GM21786 (cell line): ENCODE results near the gene PCDHGA2.
"Not testable (repeated sequence)": the region's sequence is repeated elsewhere in the genome, so short reads cannot be mapped to it uniquely, and the experiment has no call there.

Experiments used
- ATAC-seq: cut with Tn5 transposase; IDR thresholded peaks from one replicate; pipeline ENCODE4 v1.9.1; 2021; ENCODE audit not compliant: unreplicated experiment

PCDHGA2 gene

GRCh38 chr5:141338538-141339306 is at the start of gene PCDHGA2:
Gene PCDHGA2 (plus strand): TSS chr5:141338760.
- no peak for ATAC-seq

GRCh38 chr5:141298376-141298775 is 40.2 kb upstream of the PCDHGA2 start:
- ATAC-seq = no peak

GRCh38 chr5:141303756-141304155 is 34.8 kb upstream of the PCDHGA2 start, which contains the start of gene SLC25A2:
Gene SLC25A2 (minus strand): TSS chr5:141304049. CDS start chr5:141303865, 184 bp downstream.
- ATAC-seq = no peak

GRCh38 chr5:141306630-141307029 is 31.9 kb upstream of the PCDHGA2 start:
- ATAC-seq = no peak

- ATAC-seq = no peak
Observed at GRCh38 chr5:141313711-141314110, 24.8 kb upstream of the PCDHGA2 start.

GRCh38 chr5:141316963-141317362 is 21.6 kb upstream of the PCDHGA2 start:
- not testable (repeated sequence) for ATAC-seq

GRCh38 chr5:141319202-141319601 is 19.4 kb upstream of the PCDHGA2 start:
- no peak for ATAC-seq

- ATAC-seq = no peak
Observed at GRCh38 chr5:141319699-141320098, 18.9 kb upstream of the PCDHGA2 start.

- ATAC-seq = peak; percentile 91
Observed at GRCh38 chr5:141320225-141321169, 18.1 kb upstream of the PCDHGA2 start, which contains the start of gene TAF7. Gene TAF7 (minus strand): TSS chr5:141320784. CDS start chr5:141320044, 740 bp downstream.

GRCh38 chr5:141322261-141322660 is 16.3 kb upstream of the PCDHGA2 start:
- ATAC-seq = no peak

- ATAC-seq = peak; percentile 85
Observed at GRCh38 chr5:141326088-141326854, 12.3 kb upstream of the PCDHGA2 start.

- no peak for ATAC-seq
Observed at GRCh38 chr5:141328231-141328630, 10.3 kb upstream of the PCDHGA2 start.

GRCh38 chr5:141330299-141331080 is 8.1 kb upstream of the PCDHGA2 start, which contains the start of gene PCDHGA1:
Gene PCDHGA1 (plus strand): TSS chr5:141330514.
- peak; percentile 42 for ATAC-seq

- not testable (repeated sequence) for ATAC-seq
Observed at GRCh38 chr5:141332571-141332970, 6.0 kb upstream of the PCDHGA2 start.

GRCh38 chr5:141340781-141341354 is 2.3 kb downstream of the PCDHGA2 start:
- not testable (repeated sequence) for ATAC-seq

GRCh38 chr5:141342773-141343172 is 4.2 kb downstream of the PCDHGA2 start:
- ATAC-seq = no peak

- no peak for ATAC-seq
Observed at GRCh38 chr5:141343242-141343952, 4.8 kb downstream of the PCDHGA2 start, which contains the start of gene PCDHGA3. Gene PCDHGA3 (plus strand): TSS chr5:141343829. CDS start chr5:141344034, 205 bp downstream.

GRCh38 chr5:141343953-141344463 is 5.4 kb downstream of the PCDHGA2 start:
- no peak for ATAC-seq

GRCh38 chr5:141345327-141345726 is 6.8 kb downstream of the PCDHGA2 start:
- no peak for ATAC-seq
